Gastroesophageal sphincter (tissue), 3 donors: ENCODE results near the gene VGF.

Experiments used
- CTCF ChIP-seq, 4 experiments: fragments of 200-600 bp in 2 of 4; fragments of 450-650 bp in 2 of 4; sonication (generic) in 1 of 4; IDR thresholded peaks; one replicate each; pipeline ENCODE4 v1.5.1; 2017 to 2019; ENCODE audit warnings: antibody characterized with exemption in 4 of 4, mild to moderate bottlenecking in 2 of 4, moderate library complexity in 2 of 4
- EP300 ChIP-seq: sonication (generic); formaldehyde crosslinking; IDR thresholded peaks from one replicate; pipeline ENCODE4 v1.6.1; 2017; ENCODE audit warnings: antibody characterized with exemption, mild to moderate bottlenecking
- POLR2A ChIP-seq, 2 donors: fragments of 450-650 bp; IDR thresholded peaks; one replicate each; pipeline ENCODE4 v1.6.1; 2017; ENCODE audit warnings: antibody characterized with exemption in 2 of 2, mild to moderate bottlenecking in 2 of 2, moderate library complexity in 1 of 2
- POLR2AphosphoS5 ChIP-seq: sonication (generic); formaldehyde crosslinking; IDR thresholded peaks from one replicate; pipeline ENCODE4 v1.6.1; 2017; ENCODE audit warnings: antibody characterized with exemption

- TF ChIP-seq CTCF (IDR thresholded peaks at IDR 0.05) (no peak), POLR2AphosphoS5 (no peak), POLR2A (IDR thresholded peaks at IDR 0.05) (no peak), EP300 (no peak)
Measured at GRCh38 chr7:101127460-101128039, 37.8 kb downstream of the VGF start.
